SW480 (cell line): ENCODE measurements around the gene NECTIN3.

Experiments used
- DNase-seq: peaks from one replicate; pipeline ENCODE4 v3.0.0-alpha.2; 2016; ENCODE audit warnings: low spot score

The NECTIN3 gene

GRCh38 chr3:111071257-111072030 lies at the start of gene NECTIN3:
Gene NECTIN3 (plus strand): TSS chr3:111071816. CDS start chr3:111072018, 202 bp downstream.
- DNase-seq: peak; percentile 70

- DNase-seq: no peak
These were observed 43.7 kb upstream of the NECTIN3 start for GRCh38 chr3:111027868-111028267.

- no peak for DNase-seq
These were observed 40.1 kb upstream of the NECTIN3 start for GRCh38 chr3:111031538-111031937.

- DNase-seq: no peak
These were observed 38.9 kb upstream of the NECTIN3 start for GRCh38 chr3:111032677-111033076.

- DNase-seq: no peak
These were observed 38.1 kb upstream of the NECTIN3 start for GRCh38 chr3:111033470-111034050.

- DNase-seq: no peak
These were observed 36.3 kb upstream of the NECTIN3 start for GRCh38 chr3:111035316-111035715.

- DNase-seq: no peak
These were observed 35.7 kb upstream of the NECTIN3 start for GRCh38 chr3:111035902-111036301.

GRCh38 chr3:111040959-111041358 lies 30.7 kb upstream of the NECTIN3 start:
- no peak for DNase-seq

GRCh38 chr3:111045564-111045963 lies 26.1 kb upstream of the NECTIN3 start:
- DNase-seq: no peak

- DNase-seq: no peak
These were observed 24.6 kb upstream of the NECTIN3 start for GRCh38 chr3:111047042-111047441.

- DNase-seq: no peak
These were observed 23.7 kb upstream of the NECTIN3 start for GRCh38 chr3:111047812-111048435.

- DNase-seq: no peak
These were observed 20.3 kb upstream of the NECTIN3 start for GRCh38 chr3:111051354-111051753.

- DNase-seq: no peak
These were observed 3.0 kb upstream of the NECTIN3 start for GRCh38 chr3:111068574-111068973.

GRCh38 chr3:111069974-111070771 lies 1.4 kb upstream of the NECTIN3 start:
- DNase-seq: no peak

GRCh38 chr3:111070772-111071256 lies 802 bp upstream of the NECTIN3 start:
- peak; percentile 30 for DNase-seq

GRCh38 chr3:111072031-111072921 lies 660 bp downstream of the NECTIN3 start:
- peak; percentile 27 for DNase-seq

- no peak for DNase-seq
These were observed 1.6 kb downstream of the NECTIN3 start for GRCh38 chr3:111073218-111073617.

GRCh38 chr3:111076732-111077131 lies 5.1 kb downstream of the NECTIN3 start:
- DNase-seq: no peak

GRCh38 chr3:111077369-111077768 lies 5.8 kb downstream of the NECTIN3 start:
- DNase-seq: no peak

GRCh38 chr3:111080413-111080812 lies 8.8 kb downstream of the NECTIN3 start:
- peak; percentile 22 for DNase-seq

GRCh38 chr3:111081008-111081545 lies 9.5 kb downstream of the NECTIN3 start:
- no peak for DNase-seq
